ENCODE measurements around the gene TMPRSS6.

- TF ChIP-seq, protein P1, sequence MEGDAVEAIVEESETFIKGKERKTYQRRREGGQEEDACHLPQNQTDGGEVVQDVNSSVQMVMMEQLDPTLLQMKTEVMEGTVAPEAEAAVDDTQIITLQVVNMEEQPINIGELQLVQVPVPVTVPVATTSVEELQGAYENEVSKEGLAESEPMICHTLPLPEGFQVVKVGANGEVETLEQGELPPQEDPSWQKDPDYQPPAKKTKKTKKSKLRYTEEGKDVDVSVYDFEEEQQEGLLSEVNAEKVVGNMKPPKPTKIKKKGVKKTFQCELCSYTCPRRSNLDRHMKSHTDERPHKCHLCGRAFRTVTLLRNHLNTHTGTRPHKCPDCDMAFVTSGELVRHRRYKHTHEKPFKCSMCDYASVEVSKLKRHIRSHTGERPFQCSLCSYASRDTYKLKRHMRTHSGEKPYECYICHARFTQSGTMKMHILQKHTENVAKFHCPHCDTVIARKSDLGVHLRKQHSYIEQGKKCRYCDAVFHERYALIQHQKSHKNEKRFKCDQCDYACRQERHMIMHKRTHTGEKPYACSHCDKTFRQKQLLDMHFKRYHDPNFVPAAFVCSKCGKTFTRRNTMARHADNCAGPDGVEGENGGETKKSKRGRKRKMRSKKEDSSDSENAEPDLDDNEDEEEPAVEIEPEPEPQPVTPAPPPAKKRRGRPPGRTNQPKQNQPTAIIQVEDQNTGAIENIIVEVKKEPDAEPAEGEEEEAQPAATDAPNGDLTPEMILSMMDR (IDR thresholded peaks at IDR 0.05): no peak
- TF ChIP-seq POLR2A (IDR thresholded peaks at IDR 0.05) (no peak), POLR2AphosphoS5 (IDR thresholded peaks at IDR 0.05) (no peak)
These were observed 2.7 kb upstream of the TMPRSS6 start for GRCh38 chr22:37112084-37112728.

Measured in transverse colon (tissue), 4 donors.